HPDE6-E6E7 (cell line): ENCODE results near the gene FOXP4.

Source experiments
- DNase-seq: peaks from one replicate; pipeline ENCODE4 v3.0.0; 2011; ENCODE audit warnings: missing footprints; ENCODE audit errors: extremely low spot score

Gene FOXP4

GRCh38 chr6:41546866-41547798 is 951 bp downstream of the FOXP4 start:
- DNase-seq, result peak; percentile 29

- no peak for DNase-seq
Measured at GRCh38 chr6:41547799-41548097, 1.6 kb downstream of the FOXP4 start.

- DNase-seq, result no peak
Measured at GRCh38 chr6:41548098-41548840, 2.1 kb downstream of the FOXP4 start.

GRCh38 chr6:41548841-41549642 is 2.9 kb downstream of the FOXP4 start:
- no peak for DNase-seq

GRCh38 chr6:41549673-41550072 is 3.5 kb downstream of the FOXP4 start:
- no peak for DNase-seq

- no peak for DNase-seq
Measured at GRCh38 chr6:41551086-41551700, 5.0 kb downstream of the FOXP4 start.

- no peak for DNase-seq
Measured at GRCh38 chr6:41551857-41552256, 5.7 kb downstream of the FOXP4 start.

- no peak for DNase-seq
Measured at GRCh38 chr6:41552723-41553122, 6.5 kb downstream of the FOXP4 start.

GRCh38 chr6:41553405-41553999 is 7.3 kb downstream of the FOXP4 start:
- DNase-seq, result no peak

- no peak for DNase-seq
Measured at GRCh38 chr6:41555326-41556300, 9.4 kb downstream of the FOXP4 start.

- no peak for DNase-seq
Measured at GRCh38 chr6:41557335-41557734, 11.2 kb downstream of the FOXP4 start.

GRCh38 chr6:41558033-41558807 is 12.0 kb downstream of the FOXP4 start:
- DNase-seq, result no peak

GRCh38 chr6:41559655-41560427 is 13.7 kb downstream of the FOXP4 start:
- DNase-seq, result no peak

GRCh38 chr6:41560431-41561192 is 14.4 kb downstream of the FOXP4 start:
- peak; percentile 61 for DNase-seq

GRCh38 chr6:41561416-41561815 is 15.2 kb downstream of the FOXP4 start:
- DNase-seq, result no peak

GRCh38 chr6:41561931-41562911 is 16.0 kb downstream of the FOXP4 start:
- no peak for DNase-seq
